OCI-LY3 (cell line): ENCODE results near the gene FANCE.

Experiments
- EZH2phosphoT487 ChIP-seq: fragments of 200-600 bp; shearing (Covaris generic); IDR thresholded peaks from 2 replicates; pipeline ENCODE4 v1.6.1; 2018; ENCODE audit warnings: antibody characterized with exemption, mixed run types, low read depth
- TF ChIP-seq, protein P1 (sequence below): fragments of 200-600, 300-600 bp; sonication (generic); IDR thresholded peaks from 2 replicates; pipeline ENCODE4 v1.5.1; 2014; ENCODE audit warnings: antibody characterized with exemption, low read length, low read depth

DNA sequence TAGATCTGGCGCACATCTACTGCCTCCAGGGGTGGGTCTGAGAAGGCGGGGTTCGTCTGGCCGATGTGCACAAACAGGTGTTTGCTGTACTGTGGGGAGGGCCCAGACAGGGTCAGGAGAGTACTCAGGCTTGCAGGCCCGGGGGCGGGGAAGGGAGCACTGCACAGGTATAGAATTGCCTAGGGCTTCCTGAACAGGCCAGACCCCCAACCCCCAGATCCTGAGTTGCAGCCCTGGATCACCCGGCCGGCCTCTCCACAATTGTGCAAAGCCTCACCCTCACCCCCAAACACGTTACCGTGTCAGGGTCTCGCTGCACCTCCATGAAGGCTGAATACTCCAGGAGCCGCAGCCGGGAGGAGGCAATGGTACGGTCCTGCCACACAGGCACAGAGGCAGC is 23.9 kb downstream of the FANCE start:
- TF ChIP-seq, protein P1, sequence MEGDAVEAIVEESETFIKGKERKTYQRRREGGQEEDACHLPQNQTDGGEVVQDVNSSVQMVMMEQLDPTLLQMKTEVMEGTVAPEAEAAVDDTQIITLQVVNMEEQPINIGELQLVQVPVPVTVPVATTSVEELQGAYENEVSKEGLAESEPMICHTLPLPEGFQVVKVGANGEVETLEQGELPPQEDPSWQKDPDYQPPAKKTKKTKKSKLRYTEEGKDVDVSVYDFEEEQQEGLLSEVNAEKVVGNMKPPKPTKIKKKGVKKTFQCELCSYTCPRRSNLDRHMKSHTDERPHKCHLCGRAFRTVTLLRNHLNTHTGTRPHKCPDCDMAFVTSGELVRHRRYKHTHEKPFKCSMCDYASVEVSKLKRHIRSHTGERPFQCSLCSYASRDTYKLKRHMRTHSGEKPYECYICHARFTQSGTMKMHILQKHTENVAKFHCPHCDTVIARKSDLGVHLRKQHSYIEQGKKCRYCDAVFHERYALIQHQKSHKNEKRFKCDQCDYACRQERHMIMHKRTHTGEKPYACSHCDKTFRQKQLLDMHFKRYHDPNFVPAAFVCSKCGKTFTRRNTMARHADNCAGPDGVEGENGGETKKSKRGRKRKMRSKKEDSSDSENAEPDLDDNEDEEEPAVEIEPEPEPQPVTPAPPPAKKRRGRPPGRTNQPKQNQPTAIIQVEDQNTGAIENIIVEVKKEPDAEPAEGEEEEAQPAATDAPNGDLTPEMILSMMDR, result no peak
- TF ChIP-seq EZH2phosphoT487, result no peak
